GM06990 (cell line): ENCODE measurements around the gene TLE1.

ENCODE experiments used
- DNase-seq: peaks from one replicate; pipeline ENCODE4 v3.0.0-alpha.2; 2011; ENCODE audit not compliant: insufficient read length; ENCODE audit errors: extremely low read depth
- H3K27me3 ChIP-seq: replicated peaks from 2 replicates; pipeline ENCODE4 v1.6.0; 2011; ENCODE audit warnings: low read length; ENCODE audit not compliant: control insufficient read depth, insufficient read depth
- H3K36me3 ChIP-seq: 2 replicates; pipeline ENCODE4 v1.5.1; 2011; ENCODE audit warnings: low read length; ENCODE audit not compliant: control insufficient read depth, insufficient read depth
- H3K4me3 ChIP-seq: replicated peaks from 2 replicates; pipeline ENCODE4 v1.5.1; 2011; ENCODE audit warnings: low read depth, mild to moderate bottlenecking, control low read depth, low read length
- TF ChIP-seq, protein P1 (sequence below): IDR thresholded peaks from 2 replicates; pipeline ENCODE4 v1.5.1; 2011; ENCODE audit warnings: low read length, control low read depth, mild to moderate bottlenecking, inconsistent platforms; ENCODE audit not compliant: insufficient read depth, poor library complexity, severe bottlenecking

Gene TLE1

DNA sequence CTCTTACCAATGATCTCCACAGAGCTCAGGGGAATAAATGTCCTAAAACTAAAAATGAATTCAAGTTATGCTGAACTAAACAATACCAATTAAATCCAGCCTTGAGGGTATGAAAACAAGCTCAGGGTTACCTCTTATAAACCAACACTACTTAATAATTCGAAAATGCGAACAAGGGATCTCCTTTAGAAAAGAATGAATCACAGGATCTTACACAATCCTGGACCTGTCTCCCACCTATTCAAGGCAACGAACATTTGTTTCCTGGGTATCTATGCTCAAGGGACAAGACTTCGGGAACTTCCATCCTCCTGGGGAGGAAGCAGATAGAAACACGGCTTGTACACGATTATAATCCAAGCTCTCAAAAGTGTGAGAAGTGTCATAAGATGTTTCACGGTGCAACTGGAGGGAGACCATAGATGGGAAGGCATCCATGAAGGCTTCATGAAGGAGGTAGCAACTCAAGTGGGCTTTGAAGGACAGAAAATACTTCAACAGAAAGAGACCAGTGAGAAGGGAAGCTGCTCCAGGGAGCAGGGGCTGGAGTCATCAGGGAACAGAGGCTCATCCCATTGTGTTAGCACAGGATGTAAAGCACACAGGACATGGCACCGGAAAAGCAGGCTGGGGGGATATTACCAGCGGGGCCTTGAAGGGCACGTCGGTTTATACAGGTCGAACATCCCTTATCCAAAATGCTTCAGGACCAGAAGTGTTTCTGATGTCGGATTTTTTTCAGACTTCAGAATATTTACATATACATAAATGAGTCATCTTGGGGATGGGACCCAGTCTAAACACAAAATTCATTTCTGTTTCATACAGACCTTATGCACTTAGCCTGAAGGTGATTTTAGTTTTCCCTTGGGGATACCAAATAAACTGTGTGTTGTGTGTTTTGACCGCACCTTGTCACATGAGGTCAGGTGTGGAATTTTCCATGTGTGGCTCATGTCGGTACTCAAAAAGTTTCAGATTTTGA is 87.4 kb downstream of the TLE1 start:
- Histone ChIP-seq H3K36me3 (no peaks in the 10 kb centered on the region), H3K4me3 (no peak overlapping the region), H3K27me3 (no peaks in the 10 kb centered on the region)
- TF ChIP-seq, protein P1, sequence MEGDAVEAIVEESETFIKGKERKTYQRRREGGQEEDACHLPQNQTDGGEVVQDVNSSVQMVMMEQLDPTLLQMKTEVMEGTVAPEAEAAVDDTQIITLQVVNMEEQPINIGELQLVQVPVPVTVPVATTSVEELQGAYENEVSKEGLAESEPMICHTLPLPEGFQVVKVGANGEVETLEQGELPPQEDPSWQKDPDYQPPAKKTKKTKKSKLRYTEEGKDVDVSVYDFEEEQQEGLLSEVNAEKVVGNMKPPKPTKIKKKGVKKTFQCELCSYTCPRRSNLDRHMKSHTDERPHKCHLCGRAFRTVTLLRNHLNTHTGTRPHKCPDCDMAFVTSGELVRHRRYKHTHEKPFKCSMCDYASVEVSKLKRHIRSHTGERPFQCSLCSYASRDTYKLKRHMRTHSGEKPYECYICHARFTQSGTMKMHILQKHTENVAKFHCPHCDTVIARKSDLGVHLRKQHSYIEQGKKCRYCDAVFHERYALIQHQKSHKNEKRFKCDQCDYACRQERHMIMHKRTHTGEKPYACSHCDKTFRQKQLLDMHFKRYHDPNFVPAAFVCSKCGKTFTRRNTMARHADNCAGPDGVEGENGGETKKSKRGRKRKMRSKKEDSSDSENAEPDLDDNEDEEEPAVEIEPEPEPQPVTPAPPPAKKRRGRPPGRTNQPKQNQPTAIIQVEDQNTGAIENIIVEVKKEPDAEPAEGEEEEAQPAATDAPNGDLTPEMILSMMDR: no peak
- DNase-seq: no peak

DNA sequence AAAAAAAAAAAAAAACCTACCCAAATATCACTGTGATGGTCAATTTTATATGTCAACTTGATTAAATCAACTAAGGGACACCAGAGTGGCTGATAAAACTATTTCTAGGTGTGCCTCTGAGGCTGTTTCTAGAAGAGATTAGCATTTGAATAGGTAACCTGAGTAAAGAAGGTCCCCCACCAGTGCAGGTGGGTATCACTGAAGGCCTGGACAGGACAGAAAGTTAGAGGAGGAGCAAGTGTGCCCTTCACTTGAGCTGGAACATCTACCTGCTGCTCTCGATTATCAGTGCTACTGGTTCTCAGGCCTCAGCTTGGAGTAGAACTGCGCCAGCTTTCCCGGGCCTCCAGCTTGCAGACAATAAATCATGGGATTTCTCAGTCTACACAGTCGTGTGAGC is 88.7 kb downstream of the TLE1 start:
- TF ChIP-seq, protein P1: no peak
- Histone ChIP-seq H3K36me3 (no peaks in the 10 kb centered on the region), H3K4me3 (no peak overlapping the region), H3K27me3 (no peaks in the 10 kb centered on the region)
- no peak for DNase-seq

DNA sequence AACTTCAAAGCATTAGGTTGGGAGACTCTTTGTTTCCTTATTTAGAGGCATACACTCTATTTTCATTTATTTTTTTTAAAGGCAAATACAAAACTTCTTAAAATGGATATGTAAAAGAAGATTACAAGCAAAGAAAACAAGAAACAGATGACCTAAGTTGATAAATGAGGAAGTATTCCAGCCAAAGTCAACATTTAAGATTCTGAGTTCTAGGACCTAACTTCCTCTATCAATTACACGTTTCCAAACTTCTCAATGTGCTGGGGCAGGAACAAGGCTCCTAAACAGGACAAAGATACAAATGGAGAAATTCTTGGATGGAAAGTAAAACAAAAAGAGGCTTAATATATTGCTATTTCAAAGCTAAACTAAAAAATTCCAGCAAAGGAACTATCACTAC is 89.5 kb downstream of the TLE1 start:
- TF ChIP-seq, protein P1: no peak
- H3K36me3 ChIP-seq: no peaks in the 10 kb centered on the region
- H3K4me3 ChIP-seq: no peak overlapping the region
- no peak for DNase-seq
- H3K27me3 ChIP-seq: no peaks in the 10 kb centered on the region

DNA sequence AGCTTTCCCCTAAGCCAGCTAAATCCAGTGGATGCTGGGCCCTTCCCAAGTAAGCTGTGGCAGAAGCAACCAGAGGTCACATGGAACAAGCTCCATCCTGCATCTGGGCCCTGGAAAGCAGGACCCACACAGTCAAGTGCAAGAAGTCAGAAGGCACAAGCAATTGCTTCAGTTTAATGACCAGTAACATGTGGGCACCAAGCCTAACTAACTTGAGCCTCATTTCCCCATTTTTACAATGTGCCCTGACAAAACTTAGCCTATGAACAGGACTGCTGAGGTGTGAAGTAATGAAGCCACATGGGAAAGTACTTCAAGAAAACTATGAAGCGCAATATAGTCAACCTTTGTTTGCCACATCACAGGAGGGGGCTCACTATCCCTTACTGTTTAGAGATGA is 90.5 kb downstream of the TLE1 start:
- no peak for DNase-seq
- TF ChIP-seq, protein P1: no peak
- H3K4me3 ChIP-seq: no peak overlapping the region
- H3K36me3 ChIP-seq: no peaks in the 10 kb centered on the region
- no peaks in the 10 kb centered on the region for H3K27me3 ChIP-seq

DNA sequence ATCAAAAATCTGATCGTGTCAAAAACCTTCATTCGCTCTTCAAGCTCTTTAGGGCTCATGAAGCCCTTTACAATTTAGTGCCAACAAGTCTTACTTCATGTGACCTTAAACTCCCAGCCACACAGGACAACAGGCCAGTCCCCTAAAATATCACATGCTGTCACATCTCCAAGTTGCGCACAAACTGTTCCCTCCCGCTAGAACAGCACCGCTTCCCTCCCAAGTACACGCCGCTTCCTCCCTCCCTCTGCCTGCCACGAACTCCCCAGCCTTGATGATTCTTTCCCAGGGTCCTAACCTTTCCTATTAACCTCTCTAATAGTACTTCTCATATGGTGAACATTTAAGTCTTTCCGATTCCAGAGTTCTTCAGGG is 91.2 kb downstream of the TLE1 start:
- H3K4me3 ChIP-seq: no peak overlapping the region
- DNase-seq: no peak
- H3K36me3 ChIP-seq: no peaks in the 10 kb centered on the region
- TF ChIP-seq, protein P1: no peak
- no peaks in the 10 kb centered on the region for H3K27me3 ChIP-seq
